Measurements from ENCODE around the gene KRT39.
"Not testable (repeated sequence)": the region's sequence is repeated elsewhere in the genome, so short reads cannot be mapped to it uniquely, and the experiment has no call there.

Gene KRT39

DNA sequence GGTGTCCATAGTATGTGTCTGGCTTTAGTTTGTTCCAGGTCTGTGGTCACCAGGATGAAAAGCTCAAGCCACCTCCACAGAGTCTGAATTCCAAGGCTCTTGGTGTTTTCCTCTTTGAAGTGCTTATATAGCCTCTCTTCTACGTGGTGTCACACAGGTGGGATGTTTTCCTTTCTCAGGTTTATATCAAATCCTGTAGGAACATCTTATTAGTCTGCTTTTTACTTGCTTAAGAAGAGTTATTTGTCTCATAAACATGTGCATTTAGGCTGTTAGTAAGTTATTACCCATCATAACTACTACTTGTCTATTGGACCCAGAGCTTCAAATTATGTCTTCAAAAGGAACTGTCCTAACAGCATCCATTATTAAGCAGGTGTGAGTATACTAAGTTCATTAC, at the start of gene KRT39:
Gene KRT39, minus strand, starts transcription at position 101 of the 400 bp plus-strand sequence. Its CDS starts 92 bp downstream, at position 9.
- DNase-seq (ENCODE audit: low read depth in 2 of 2): no peak

DNA sequence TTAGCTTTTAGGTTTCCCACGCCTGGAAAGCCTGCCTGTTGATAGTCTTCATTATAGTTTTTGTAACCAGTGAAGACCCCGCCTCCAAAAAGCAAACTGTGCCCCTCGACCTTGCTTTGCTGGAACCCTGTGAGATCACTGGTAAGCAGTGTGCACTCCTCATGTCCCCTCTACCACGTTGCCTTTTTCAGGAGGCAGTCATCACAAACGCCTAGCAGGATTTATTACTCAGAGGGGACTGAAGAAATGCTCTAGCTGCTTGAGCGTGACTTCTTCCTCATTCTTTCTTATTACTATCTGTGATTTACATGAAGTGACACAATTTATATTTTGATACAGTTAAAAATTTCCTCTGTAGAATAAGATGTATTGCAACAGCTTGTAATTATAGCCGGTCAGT, 48.7 kb upstream of the KRT39 start:
- no peak for DNase-seq (ENCODE audit: low read depth in 2 of 2)

DNA sequence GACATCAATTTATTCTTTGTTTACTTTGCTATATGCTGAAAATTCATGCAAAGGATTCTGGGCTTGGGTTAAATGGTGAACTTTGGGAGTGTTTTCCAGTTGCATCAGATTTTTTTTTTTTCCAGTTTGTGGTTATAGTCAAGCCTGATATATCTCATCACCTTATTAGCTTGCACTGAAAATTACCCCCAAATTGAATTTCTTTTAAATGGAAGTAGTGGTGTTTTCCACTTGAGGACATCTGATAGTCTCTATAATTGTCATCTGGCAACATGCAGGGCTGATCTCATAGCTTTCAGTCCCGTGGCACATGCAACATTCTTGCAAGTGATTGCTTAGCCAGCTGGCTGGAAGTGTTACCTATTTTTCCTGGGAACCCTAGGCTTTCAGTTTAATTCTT, 46.9 kb upstream of the KRT39 start:
- DNase-seq (ENCODE audit: low read depth in 2 of 2): peak; percentile 72 to 75

GRCh38 chr17:41013181-41013580, 46.4 kb upstream of the KRT39 start:
- DNase-seq (ENCODE audit: low read depth in 2 of 2): no peak

GRCh38 chr17:41012326-41013120, 45.8 kb upstream of the KRT39 start:
- DNase-seq (ENCODE audit: low read depth in 2 of 2): no peak

DNA sequence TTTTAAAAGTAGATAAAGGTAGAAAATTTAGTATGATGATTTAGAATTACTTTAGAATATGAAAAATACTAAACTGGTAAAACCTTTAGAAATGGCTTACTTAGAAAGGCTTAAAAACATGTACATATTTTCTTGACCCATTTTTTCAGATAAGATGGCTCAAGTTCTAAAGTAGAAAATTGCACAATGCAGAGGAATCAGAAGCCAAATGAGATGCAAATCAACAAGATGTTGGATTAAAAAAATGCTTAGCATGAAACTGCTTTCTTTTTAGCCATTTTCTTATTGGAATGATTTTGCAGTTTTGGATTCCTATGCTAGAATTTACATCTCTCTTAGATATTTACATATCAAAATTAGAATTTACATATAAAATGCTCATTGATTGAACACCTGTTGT, 43.7 kb upstream of the KRT39 start:
- DNase-seq (ENCODE audit: low read depth in 2 of 2): no peak

DNA sequence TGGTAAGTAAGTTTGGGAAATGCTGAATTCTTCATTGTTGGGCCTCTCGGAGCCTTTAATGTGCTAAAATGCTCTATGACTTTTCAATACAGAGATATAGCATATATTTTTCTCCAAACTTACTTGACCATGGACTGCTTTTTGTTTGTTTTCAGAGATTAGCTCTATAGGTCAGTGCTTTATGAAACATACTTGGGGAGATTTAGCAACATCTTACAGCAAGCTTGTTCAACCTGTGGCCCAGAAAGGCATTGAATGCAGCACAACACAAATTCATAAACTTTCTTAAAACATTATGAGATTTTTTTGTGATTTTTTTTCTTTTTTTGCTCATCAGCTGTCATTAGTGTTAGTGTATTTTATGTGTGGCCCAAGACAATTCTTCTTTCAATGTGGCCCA, 43.2 kb upstream of the KRT39 start:
- no peak for DNase-seq (ENCODE audit: low read depth in 2 of 2)

- no peak for DNase-seq (ENCODE audit: low read depth in 2 of 2)
These were observed 42.6 kb upstream of the KRT39 start for GRCh38 chr17:41009301-41009760.

GRCh38 chr17:41008811-41009210, 42.1 kb upstream of the KRT39 start, which contains the start of gene KRTAP3-1:
Gene KRTAP3-1 (minus strand): TSS chr17:41009128. CDS start chr17:41009074, 54 bp downstream.
- no peak for DNase-seq (ENCODE audit: low read depth in 2 of 2)

- no peak for DNase-seq (ENCODE audit: low read depth in 2 of 2)
These were observed 37.6 kb upstream of the KRT39 start for GRCh38 chr17:41004397-41004796.

GRCh38 chr17:41003926-41004325, 37.2 kb upstream of the KRT39 start:
- no peak for DNase-seq (ENCODE audit: low read depth in 2 of 2)

DNA sequence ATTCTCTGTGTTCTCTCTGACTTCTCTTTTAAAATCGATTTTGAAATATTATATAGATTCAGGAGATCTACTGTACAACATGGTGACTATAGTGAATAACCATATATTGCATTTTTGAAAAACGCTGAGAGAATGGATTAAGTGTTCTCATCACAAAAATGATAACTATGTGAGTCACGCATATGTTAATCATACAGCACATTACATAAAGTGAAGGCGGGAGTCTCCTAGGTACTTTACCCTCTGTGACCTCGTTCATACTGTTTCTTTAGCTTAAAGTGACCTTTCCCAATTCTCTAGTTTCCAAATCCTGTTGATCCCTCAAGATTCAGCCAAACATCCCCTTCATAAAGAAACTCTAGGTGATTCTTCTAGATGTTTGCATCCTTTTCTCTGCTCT, 36.1 kb upstream of the KRT39 start:
- DNase-seq (ENCODE audit: low read depth in 2 of 2): no peak

DNA sequence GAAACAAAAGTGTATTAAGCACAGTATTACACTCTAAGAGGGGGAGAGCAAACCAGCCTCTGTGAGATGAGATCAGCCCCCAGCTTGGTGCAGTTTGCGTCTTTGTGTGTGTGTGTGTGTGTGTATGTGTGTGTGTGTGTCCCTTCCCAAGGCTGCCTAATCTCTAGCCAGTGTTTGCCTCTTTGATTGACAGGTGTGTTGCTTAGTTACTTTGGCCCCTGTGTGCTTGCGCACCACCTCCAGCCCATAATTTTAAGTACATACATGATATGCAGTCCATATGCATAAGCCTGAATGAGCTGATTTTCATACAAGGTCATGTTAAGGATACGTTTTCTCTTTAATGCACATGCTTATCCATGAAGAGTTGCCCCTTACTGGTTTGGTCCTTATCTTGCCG, 35.0 kb upstream of the KRT39 start:
- DNase-seq (ENCODE audit: low read depth in 2 of 2): no peak

- not testable (repeated sequence) for DNase-seq (ENCODE audit: low read depth in 2 of 2)
These were observed 32.8 kb upstream of the KRT39 start, which contains the start of gene KRTAP3-2 for GRCh38 chr17:40999563-40999962. Gene KRTAP3-2 (minus strand): TSS chr17:40999906. CDS start chr17:40999853, 53 bp downstream.

DNA sequence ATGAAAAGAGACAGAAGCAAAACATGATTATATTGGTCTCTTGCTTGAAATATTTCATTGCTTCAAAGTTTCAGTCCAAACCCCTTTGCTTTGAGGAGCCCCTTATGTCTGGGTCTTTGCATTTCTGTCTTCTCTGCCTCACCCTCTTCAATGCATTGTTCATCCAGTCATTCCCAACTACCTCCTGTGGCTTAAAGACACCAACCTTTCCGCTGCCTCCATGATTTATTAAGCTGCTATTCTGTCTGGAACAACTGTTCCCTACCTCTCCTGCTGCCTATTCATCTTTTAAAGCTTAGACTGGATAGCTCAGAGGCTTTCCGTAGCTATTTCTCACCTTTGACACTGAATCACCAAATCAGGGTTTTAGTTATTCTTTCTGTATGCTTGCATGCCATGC, 30.6 kb upstream of the KRT39 start:
- DNase-seq (ENCODE audit: low read depth in 2 of 2): no peak

DNA sequence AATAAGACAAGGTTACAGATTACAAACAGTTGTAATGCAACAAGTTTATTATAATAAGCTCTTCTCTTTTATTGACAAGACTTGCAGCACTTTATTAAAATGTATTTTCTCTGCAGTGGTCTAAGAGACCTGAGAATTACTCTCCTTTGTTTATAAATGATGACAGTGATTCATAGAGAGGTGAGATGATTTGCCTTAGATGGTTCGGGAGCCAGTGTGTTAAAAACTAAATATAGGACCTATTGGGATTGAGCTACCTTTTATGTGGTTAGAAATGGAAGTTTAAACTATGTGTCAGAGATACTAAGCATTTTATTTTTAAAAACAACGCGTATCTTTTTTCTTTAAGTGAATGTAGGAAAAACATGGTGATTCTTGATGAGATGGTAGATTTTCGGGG, 30.1 kb upstream of the KRT39 start:
- DNase-seq (ENCODE audit: low read depth in 2 of 2): no peak

GRCh38 chr17:40995116-40995515, 28.4 kb upstream of the KRT39 start:
- no peak for DNase-seq (ENCODE audit: low read depth in 2 of 2)

DNA sequence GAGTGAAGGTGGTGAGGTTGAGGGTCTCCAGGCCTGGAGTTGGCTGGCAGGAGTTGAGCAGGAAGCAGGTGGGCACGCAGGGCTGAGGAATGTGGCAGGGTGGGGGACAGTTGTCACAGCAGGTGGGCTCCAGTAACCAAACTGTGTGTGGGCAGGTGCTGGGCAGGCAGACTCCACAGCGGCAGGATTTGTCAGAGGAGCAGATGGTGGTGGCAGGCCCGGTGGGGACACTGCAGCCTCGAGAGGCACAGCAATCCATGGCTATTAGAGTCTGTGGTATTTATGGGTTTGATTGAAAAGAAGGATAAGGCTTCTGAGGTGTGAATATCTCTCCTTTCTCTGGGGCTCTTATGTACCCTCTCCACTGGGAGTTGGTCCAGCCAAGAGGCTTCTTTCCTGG, 27.1 kb upstream of the KRT39 start, which contains the start of gene KRTAP3-3:
Gene KRTAP3-3, minus strand, starts transcription at position 326 of the 400 bp plus-strand sequence. Its CDS starts 67 bp downstream, at position 259.
- no peak for DNase-seq (ENCODE audit: low read depth in 2 of 2)

- no peak for DNase-seq (ENCODE audit: low read depth in 2 of 2)
These were observed 26.3 kb upstream of the KRT39 start for GRCh38 chr17:40993084-40993483.

DNA sequence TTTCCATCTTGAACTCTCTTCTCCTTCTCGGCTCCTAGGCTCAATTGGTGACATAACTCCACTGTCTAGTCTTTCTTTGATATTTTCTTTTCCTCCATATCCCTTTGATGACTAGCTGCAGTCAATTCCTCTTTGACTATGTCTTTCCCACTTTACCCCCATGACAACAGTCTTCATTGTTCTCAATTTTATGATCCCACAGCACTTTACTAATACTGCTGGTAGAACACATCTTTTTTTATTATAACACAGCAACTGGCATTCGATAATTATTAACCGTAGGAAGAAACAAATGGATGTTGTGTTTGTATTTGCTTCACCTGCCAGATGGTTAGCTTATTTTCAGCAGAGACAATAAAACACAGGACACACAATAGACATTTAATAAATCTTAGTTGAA, 25.9 kb upstream of the KRT39 start:
- DNase-seq (ENCODE audit: low read depth in 2 of 2): no peak

GRCh38 chr17:40986920-40987319, 20.2 kb upstream of the KRT39 start:
- DNase-seq (ENCODE audit: low read depth in 2 of 2): no peak

DNA sequence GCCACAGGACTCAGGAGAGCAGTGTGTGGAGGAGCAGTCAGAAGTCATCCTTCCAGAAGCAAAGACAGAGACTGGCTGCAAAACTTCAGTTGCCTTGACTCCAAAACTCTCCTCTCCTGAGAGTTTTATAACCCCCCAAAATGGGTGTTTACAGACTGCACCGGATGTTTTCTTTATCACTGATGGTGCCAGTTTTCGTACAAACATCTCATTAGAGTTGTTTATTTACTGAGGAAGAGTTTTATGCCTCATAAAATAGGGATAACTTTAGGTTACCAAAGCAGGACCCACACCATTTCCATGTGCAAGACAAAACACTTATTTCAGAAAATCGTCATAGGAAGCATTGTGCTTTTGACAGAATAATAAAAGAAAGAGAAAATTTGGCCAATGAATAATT, 17.5 kb upstream of the KRT39 start, which contains the start of gene KRT40:
Gene KRT40, minus strand, starts transcription at position 101 of the 400 bp plus-strand sequence. Its CDS starts 53 bp downstream, at position 48.
- no peak for DNase-seq (ENCODE audit: low read depth in 2 of 2)

DNA sequence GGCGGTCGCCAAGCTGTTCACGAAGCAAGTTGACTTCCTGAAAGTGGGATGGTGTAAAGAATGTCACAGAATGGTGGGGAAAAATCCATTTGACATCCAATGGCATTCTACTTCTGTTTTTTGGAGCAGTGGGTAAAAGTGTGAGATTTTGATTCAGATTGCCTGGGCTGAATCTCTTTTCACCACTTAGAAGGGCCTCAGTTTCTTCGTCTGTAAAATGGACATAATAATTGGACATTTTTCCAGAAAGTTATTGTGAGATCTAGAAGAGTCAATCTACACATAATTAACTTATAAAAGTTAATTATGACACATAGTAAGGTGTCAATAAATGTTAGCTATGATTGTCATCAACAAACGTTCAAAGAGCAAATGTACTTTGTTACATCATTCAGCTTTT, 14.4 kb upstream of the KRT39 start:
- DNase-seq (ENCODE audit: low read depth in 2 of 2): no peak

Measured in fibroblast of skin of left quadriceps (primary cell).